GM12878 (cell line): Measurements from ENCODE around the gene PDCD2. TPM values are rescaled to one million over a fixed set of nuclear protein-coding genes. Genes with fewer than 3 reads are reported as not detected.

Source experiments
- ATAC-seq: fragments of 200-7000 bp; cut with Tn5 transposase; 3 replicates; pipeline ENCODE4 v1.9.1; 2020; ENCODE audit warnings: mild to moderate bottlenecking, moderate library complexity
- BruUV-seq: library from RNA; stranded (reverse); fragments of 400-500 nt; replicated peaks from 2 replicates; lab custom pipeline; 2021; lab: Mats Ljungman, UMichigan
- CTCF ChIA-PET: fragments of 300-600 bp; sonication (Branson Sonifier 250); formaldehyde crosslinking; extraction: SDS; loops from one replicate; lab custom pipeline; 2021; ENCODE audit warnings: inconsistent platforms; lab: Yijun Ruan, JAX
- POLR2A ChIA-PET: fragments of 350-600 bp; formaldehyde crosslinking; extraction: SDS; loops from one replicate; lab custom pipeline; 2021; ENCODE audit warnings: inconsistent platforms; lab: Charles Lee
- RAD21 ChIA-PET: fragments of 300-600 bp; sonication (Branson Sonifier 250); formaldehyde crosslinking; loops from one replicate; lab custom pipeline; 2023; ENCODE audit warnings: antibody characterized with exemption; ENCODE audit not compliant: unreplicated experiment; lab: Charles Lee
- SMC1A ChIA-PET: fragments of 300-600 bp; sonication (Branson Sonifier 250); formaldehyde crosslinking; loops from one replicate; lab custom pipeline; 2023; ENCODE audit not compliant: unreplicated experiment, uncharacterized antibody; lab: Charles Lee
- DNase-seq: peaks from one replicate; pipeline ENCODE4 v3.0.0-alpha.2; 2011; ENCODE audit warnings: low read depth, low spot score
- FAIRE-seq: peaks from 3 replicates; lab custom pipeline; 2011; peaks lifted over from hg19 to GRCh38; lab: Jason Lieb, UNC
- H2AFZ ChIP-seq: 2 replicates; pipeline ENCODE4 v1.6.0; 2011; ENCODE audit warnings: low read depth, low read length, control low read depth; ENCODE audit not compliant: control insufficient read depth
- H3K27ac ChIP-seq: 2 replicates; pipeline ENCODE4 v1.5.1; 2011; ENCODE audit warnings: control low read depth; ENCODE audit not compliant: control insufficient read depth, insufficient read depth
- H3K27me3 ChIP-seq, 2 experiments: replicated peaks in 1 of 2; 2 replicates each; pipeline versions ENCODE4 v1.6.0 to v1.6.1; 2011; ENCODE audit warnings: low read length in 1 of 2; ENCODE audit not compliant: control insufficient read depth in 2 of 2, insufficient read depth in 2 of 2
- H3K36me3 ChIP-seq, 2 experiments: 2 replicates each; pipeline ENCODE4 v1.5.1; 2011; ENCODE audit warnings: low read length in 1 of 2; ENCODE audit not compliant: control insufficient read depth in 2 of 2, insufficient read depth in 2 of 2
- H3K4me1 ChIP-seq: 2 replicates; pipeline ENCODE4 v1.6.1; 2011; ENCODE audit warnings: mild to moderate bottlenecking, low read length, moderate library complexity, mixed read lengths; ENCODE audit not compliant: control insufficient read depth, insufficient read depth
- H3K4me2 ChIP-seq: 2 replicates; pipeline ENCODE4 v1.6.0; 2011; ENCODE audit warnings: control low read depth; ENCODE audit not compliant: control insufficient read depth, insufficient read depth
- H3K4me3 ChIP-seq: fragments of 200-600 bp; sonication (generic); 2 replicates; pipeline ENCODE4 v1.5.1; 2016
- H3K79me2 ChIP-seq: 2 replicates; pipeline ENCODE4 v1.6.0; 2011; ENCODE audit warnings: low read length; ENCODE audit not compliant: control insufficient read depth, insufficient read depth
- H3K9ac ChIP-seq: 2 replicates; pipeline ENCODE4 v1.8.0; 2011; ENCODE audit warnings: low read length, control low read depth, mixed read lengths; ENCODE audit not compliant: control insufficient read depth, insufficient read depth
- H3K9me3 ChIP-seq: replicated peaks from 3 replicates; pipeline ENCODE4 v1.5.1; 2011; ENCODE audit warnings: mild to moderate bottlenecking, low read length; ENCODE audit not compliant: control insufficient read depth, insufficient read depth
- H4K20me1 ChIP-seq: 2 replicates; pipeline ENCODE4 v1.6.0; 2011; ENCODE audit not compliant: control insufficient read depth, insufficient read depth
- CTCF ChIP-seq, 3 experiments: IDR thresholded peaks in 2 of 3; conservative IDR thresholded peaks in 1 of 3; 2 replicates each; pipeline ENCODE4 v1.5.1; 2011; ENCODE audit warnings: low read depth in 3 of 3, low read length in 3 of 3, mild to moderate bottlenecking in 3 of 3, control low read depth in 2 of 3, moderate library complexity in 2 of 3, inconsistent platforms in 1 of 3, mixed read lengths in 1 of 3; ENCODE audit not compliant: control insufficient read depth in 2 of 3, insufficient read depth in 1 of 3; ENCODE audit errors: extremely low read depth in 1 of 3
- E2F8 ChIP-seq: fragments of 450-650 bp; IDR thresholded peaks from 2 replicates; pipeline ENCODE4 v1.6.1; 2018; ENCODE audit warnings: mild to moderate bottlenecking, low read depth, moderate library complexity; ENCODE audit not compliant: partially characterized antibody
- EGR1 ChIP-seq, 2 experiments: IDR thresholded peaks; 1 replicate in 1 of 2; 2 replicates in 1 of 2; pipeline ENCODE4 v1.6.1; 2011 to 2012; ENCODE audit warnings: low read depth in 2 of 2, low read length in 2 of 2, borderline replicate concordance in 1 of 2, mild to moderate bottlenecking in 1 of 2, moderate library complexity in 1 of 2
- ETV6 ChIP-seq, 2 experiments: fragments of 450-650 bp in 1 of 2; IDR thresholded peaks in 1 of 2; conservative IDR thresholded peaks in 1 of 2; 2 replicates each; pipeline ENCODE4 v1.6.1; 2014; ENCODE audit warnings: antibody characterized with exemption in 1 of 2, borderline replicate concordance in 1 of 2, low read depth in 1 of 2, mild to moderate bottlenecking in 1 of 2, moderate library complexity in 1 of 2
- FOS ChIP-seq: IDR thresholded peaks from 3 replicates; pipeline ENCODE4 v1.6.1; 2011; ENCODE audit warnings: borderline replicate concordance; ENCODE audit not compliant: insufficient read length; ENCODE audit errors: extremely low read depth
- IKZF1 ChIP-seq: fragments of 450-650 bp; conservative IDR thresholded peaks from 2 replicates; pipeline ENCODE4 v1.6.1; 2017; ENCODE audit warnings: antibody characterized with exemption, mild to moderate bottlenecking
- KAT2A ChIP-seq: conservative IDR thresholded peaks from 2 replicates; pipeline ENCODE4 v1.6.1; 2011; ENCODE audit warnings: low read depth, low read length; ENCODE audit not compliant: control insufficient read depth
- SKIL ChIP-seq: fragments of 450-650 bp; IDR thresholded peaks from 2 replicates; pipeline ENCODE4 v1.6.1; 2017; ENCODE audit warnings: mild to moderate bottlenecking, low read depth, inconsistent platforms; ENCODE audit not compliant: poor library complexity, severe bottlenecking
- SMAD5 ChIP-seq: IDR thresholded peaks from 2 replicates; pipeline ENCODE4 v1.6.1; 2016; ENCODE audit warnings: antibody characterized with exemption, low read depth
- SUPT20H ChIP-seq: IDR thresholded peaks from 2 replicates; pipeline ENCODE4 v1.6.1; 2011; ENCODE audit warnings: low read depth, mild to moderate bottlenecking, low read length, moderate library complexity, borderline replicate concordance; ENCODE audit not compliant: control insufficient read depth
- YY1 ChIP-seq: IDR thresholded peaks from 2 replicates; pipeline ENCODE4 v1.6.1; 2011; ENCODE audit warnings: low read depth, mild to moderate bottlenecking, low read length
- ZNF24 ChIP-seq: fragments of 450-650 bp; IDR thresholded peaks from 2 replicates; pipeline ENCODE4 v1.6.1; 2017; ENCODE audit warnings: antibody characterized with exemption, mild to moderate bottlenecking
- WGBS: methylation state at CpG from one replicate; pipeline ENCODE4 v1.1.6; 2016; ENCODE audit warnings: low lambda C conversion rate; ENCODE audit not compliant: insufficient replicate concordance, insufficient coverage; ENCODE audit errors: missing lambda C conversion rate; 5-methylcytosine and 5-hydroxymethylcytosine counted together
- in situ Hi-C: fragments of 300-500 bp; cut with MboI; formaldehyde crosslinking; loops from 9 replicates; pipeline ENCODE4 v1.14.3; 2018; ENCODE audit warnings: mixed read lengths
- intact Hi-C: fragments of 100-400 bp; cut with micrococcal nuclease; formaldehyde crosslinking; loops from one replicate; pipeline ENCODE4 v1.14.2; 2022; ENCODE audit not compliant: unreplicated experiment
- polyA plus RNA-seq, 11 experiments: library from polyadenylated mRNA; depleted of rRNA in 4 of 11; unstranded in 6 of 11; stranded (reverse) in 5 of 11; fragments of >200 nt; fragmentation: Nextera tagmentation in 4 of 11; fragmentation: Illumina TruSeq in 1 of 11; extraction: Ambion mirVana in 4 of 11; extraction: Trizol in 1 of 11; gene quantifications; 1 replicate in 1 of 11; 2 replicates in 10 of 11; pipeline versions ENCODE4 v1.2.1 to v1.2.3, GENCODE V29; 2011 to 2016; ENCODE audit warnings: inconsistent platforms in 2 of 11, missing spikeins in 2 of 11, low read depth in 1 of 11
- total RNA-seq, 4 experiments: library from RNA; depleted of rRNA in 3 of 4; stranded (reverse); fragments of >200 nt in 3 of 4; fragmentation: Illumina TruSeq in 1 of 4; extraction: Trizol in 1 of 4; gene quantifications; 2 replicates each; pipeline versions ENCODE4 v1.2.1 to v1.2.3, GENCODE V29; 2013 to 2021

Gene PDCD2
- total and polyA plus RNA-seq, 10 of the 15 experiments (the other 5 are each of a cell fraction or from before 2014, with no cell fraction given), result 27.4 to 154 (median 101) TPM

- no peak overlapping the region for H2AFZ ChIP-seq
- H3K4me1 ChIP-seq, result no peaks in the 10 kb centered on the region
- no peaks in the 10 kb centered on the region for H3K9me3 ChIP-seq
- no TSS peak for BruUV-seq
- 93% methylated on average over 2 of the region's 2 CpGs for WGBS
- ATAC-seq (no peak), FAIRE-seq (no peak), DNase-seq (no peak)
- no peak overlapping the region for H3K4me3 ChIP-seq
- ChIA-PET CTCF (interaction anchor here (0.6 to 1.5 kb wide), 2 partner anchors 10 to 11 kb away, joined by 3 to 4 read pairs; partner anchors contain the start of gene PDCD2), SMC1A (interaction anchor here (0.9 to 1.2 kb wide), 2 partner anchors 14 to 34 kb away, joined by 3 to 4 read pairs; no protein-coding TSS in a partner anchor), POLR2A (interaction anchor here (0.6 kb wide), 1 partner anchor 274 kb away, joined by 3 read pairs; no protein-coding TSS in a partner anchor), RAD21 (no interaction called here)
- H3K36me3 ChIP-seq, result peaks cover 4 to 24% of the 10 kb centered on the region in 2 experiments
- H4K20me1 ChIP-seq, result no peaks in the 10 kb centered on the region
- no peaks in the 10 kb centered on the region for H3K27me3 ChIP-seq
- H3K27ac ChIP-seq, result no peak overlapping the region
- no peaks in the 10 kb centered on the region for H3K79me2 ChIP-seq
- intact Hi-C loops (no loop called here), in situ Hi-C loops (no loop called here)
- H3K4me2 ChIP-seq, result no peak overlapping the region
- H3K9ac ChIP-seq, result no peak overlapping the region
- TF ChIP-seq ETV6 (conservative IDR thresholded peaks at IDR 0.05 in 1 of 2, IDR thresholded peaks at IDR 0.05 in 1 of 2; ENCODE audit: borderline replicate concordance in 1 of 2, low read depth in 1 of 2), result no peak
- no peak for TF ChIP-seq CTCF (IDR thresholded peaks at IDR 0.05 in 2 of 3, conservative IDR thresholded peaks at IDR 0.05 in 1 of 3; ENCODE audit: control insufficient read depth in 2 of 3, extremely low read depth in 1 of 3, insufficient read depth in 1 of 3, low read depth in 3 of 3, low read length in 3 of 3)
- no peak for TF ChIP-seq YY1
- TF ChIP-seq E2F8, result no peak
- TF ChIP-seq SUPT20H, result no peak
- TF ChIP-seq SKIL, result no peak
- TF ChIP-seq IKZF1, result no peak
- no peak for TF ChIP-seq FOS
- no peak for TF ChIP-seq ZNF24
- TF ChIP-seq EGR1 (IDR thresholded peaks at IDR 0.05; ENCODE audit: borderline replicate concordance in 1 of 2, low read depth in 2 of 2, low read length in 2 of 2), result no peak
- no peak for TF ChIP-seq KAT2A
- no peak for TF ChIP-seq SMAD5
These were observed 11.6 kb downstream of the PDCD2 start for GRCh38 chr6:170572704-170573466.
